ENCODE measurements around the gene TPD52L1. TPM values are rescaled to one million over a fixed set of nuclear protein-coding genes. Genes with fewer than 3 reads are reported as not detected.

TPD52L1 gene
- total and polyA plus RNA-seq, 10 of the 15 experiments (the other 5 are each of a cell fraction or from before 2014, with no cell fraction given) = 0.03 to 2.6 (median 0.16) TPM; not detected in 3

GRCh38 chr6:125170376-125170775 is 16.8 kb downstream of the TPD52L1 start:
- TF ChIP-seq MAX (IDR thresholded peaks at IDR 0.05; ENCODE audit: low read depth, low read length) = no peak
- TF ChIP-seq TCF12 (IDR thresholded peaks at IDR 0.05; ENCODE audit: low read depth, low read length) = no peak
- TF ChIP-seq E4F1 (IDR thresholded peaks at IDR 0.05; ENCODE audit: borderline replicate concordance, partially characterized antibody) = no peak
- no peak for TF ChIP-seq PKNOX1 (IDR thresholded peaks at IDR 0.05)
- no peak for TF ChIP-seq EZH2 (IDR thresholded peaks at IDR 0.05; ENCODE audit: borderline replicate concordance, control insufficient read depth, low read depth, low read length)
- no peak for TF ChIP-seq NR2C1 (IDR thresholded peaks at IDR 0.05)
- TF ChIP-seq, protein P1, sequence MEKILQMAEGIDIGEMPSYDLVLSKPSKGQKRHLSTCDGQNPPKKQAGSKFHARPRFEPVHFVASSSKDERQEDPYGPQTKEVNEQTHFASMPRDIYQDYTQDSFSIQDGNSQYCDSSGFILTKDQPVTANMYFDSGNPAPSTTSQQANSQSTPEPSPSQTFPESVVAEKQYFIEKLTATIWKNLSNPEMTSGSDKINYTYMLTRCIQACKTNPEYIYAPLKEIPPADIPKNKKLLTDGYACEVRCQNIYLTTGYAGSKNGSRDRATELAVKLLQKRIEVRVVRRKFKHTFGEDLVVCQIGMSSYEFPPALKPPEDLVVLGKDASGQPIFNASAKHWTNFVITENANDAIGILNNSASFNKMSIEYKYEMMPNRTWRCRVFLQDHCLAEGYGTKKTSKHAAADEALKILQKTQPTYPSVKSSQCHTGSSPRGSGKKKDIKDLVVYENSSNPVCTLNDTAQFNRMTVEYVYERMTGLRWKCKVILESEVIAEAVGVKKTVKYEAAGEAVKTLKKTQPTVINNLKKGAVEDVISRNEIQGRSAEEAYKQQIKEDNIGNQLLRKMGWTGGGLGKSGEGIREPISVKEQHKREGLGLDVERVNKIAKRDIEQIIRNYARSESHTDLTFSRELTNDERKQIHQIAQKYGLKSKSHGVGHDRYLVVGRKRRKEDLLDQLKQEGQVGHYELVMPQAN (conservative IDR thresholded peaks at IDR 0.05) = no peak
- no peak for TF ChIP-seq LARP7 (IDR thresholded peaks at IDR 0.05)
- no peak for TF ChIP-seq SPI1 (IDR thresholded peaks at IDR 0.05; ENCODE audit: borderline replicate concordance, insufficient read depth, low read depth, low read length)
- TF ChIP-seq CHD2 (IDR thresholded peaks at IDR 0.05; ENCODE audit: borderline replicate concordance, low read depth, low read length) = no peak
- TF ChIP-seq DPF2 (IDR thresholded peaks at IDR 0.05) = no peak
- no peak for TF ChIP-seq SP1 (IDR thresholded peaks at IDR 0.05; ENCODE audit: low read depth, low read length)
- TF ChIP-seq STAT3 (IDR thresholded peaks at IDR 0.05; ENCODE audit: low read depth, low read length) = no peak
- TF ChIP-seq POLR2AphosphoS5 (IDR thresholded peaks at IDR 0.05; ENCODE audit: low read length) = no peak
- TF ChIP-seq RBBP5 (conservative IDR thresholded peaks at IDR 0.05) = no peak
- TF ChIP-seq, protein P2, sequence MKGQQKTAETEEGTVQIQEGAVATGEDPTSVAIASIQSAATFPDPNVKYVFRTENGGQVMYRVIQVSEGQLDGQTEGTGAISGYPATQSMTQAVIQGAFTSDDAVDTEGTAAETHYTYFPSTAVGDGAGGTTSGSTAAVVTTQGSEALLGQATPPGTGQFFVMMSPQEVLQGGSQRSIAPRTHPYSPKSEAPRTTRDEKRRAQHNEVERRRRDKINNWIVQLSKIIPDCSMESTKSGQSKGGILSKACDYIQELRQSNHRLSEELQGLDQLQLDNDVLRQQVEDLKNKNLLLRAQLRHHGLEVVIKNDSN (IDR thresholded peaks at IDR 0.05; ENCODE audit: borderline replicate concordance, extremely low read length, insufficient read depth, low read depth, low read length) = no peak
- no TSS peak for BruUV-seq (replicated peaks)
- H3K36me3 ChIP-seq (ENCODE audit: control insufficient read depth in 2 of 2, insufficient read depth in 2 of 2, low read length in 1 of 2) = no peaks in the 10 kb centered on the region
- H2AFZ ChIP-seq (ENCODE audit: control insufficient read depth, low read depth, low read length) = no peak overlapping the region
- H3K9ac ChIP-seq (ENCODE audit: control insufficient read depth, insufficient read depth, low read length) = no peak overlapping the region
- ChIA-PET CTCF (interaction anchor here (1.4 kb wide), 1 partner anchor 22 kb away, joined by 3 read pairs; no protein-coding TSS in a partner anchor), POLR2A (interaction anchor here (0.5 kb wide), 1 partner anchor 634 kb away, joined by 7 read pairs; no protein-coding TSS in a partner anchor), RAD21 (ENCODE audit: unreplicated experiment) (no interaction called here), SMC1A (ENCODE audit: uncharacterized antibody, unreplicated experiment) (no interaction called here)
- ATAC-seq = no peak
- no peak overlapping the region for H3K4me2 ChIP-seq (ENCODE audit: control insufficient read depth, insufficient read depth)
- no peak overlapping the region for H3K27ac ChIP-seq (ENCODE audit: control insufficient read depth, insufficient read depth)
- WGBS (ENCODE audit: insufficient coverage, insufficient replicate concordance, low lambda C conversion rate, missing lambda C conversion rate) = 78% methylated on average over 1 of the region's 1 CpG
- intact Hi-C loops (cut with micrococcal nuclease; ENCODE audit: unreplicated experiment) (no loop called here), in situ Hi-C loops (cut with MboI) (loop anchor here (25.0 kb wide), 1 partner anchor 592 kb away; no protein-coding TSS in a partner anchor)
- H3K4me3 ChIP-seq = no peak overlapping the region
- no peaks in the 10 kb centered on the region for H3K9me3 ChIP-seq (replicated peaks; ENCODE audit: control insufficient read depth, insufficient read depth, low read length)
- no peaks in the 10 kb centered on the region for H3K79me2 ChIP-seq (ENCODE audit: control insufficient read depth, insufficient read depth, low read length)
- H3K27me3 ChIP-seq (replicated peaks in 1 of 2; ENCODE audit: control insufficient read depth in 2 of 2, insufficient read depth in 2 of 2, low read length in 1 of 2) = no peaks in the 10 kb centered on the region
- no peaks in the 10 kb centered on the region for H4K20me1 ChIP-seq (ENCODE audit: control insufficient read depth, insufficient read depth)
- no peak for DNase-seq (ENCODE audit: low read depth, low spot score)
- no peaks in the 10 kb centered on the region for H3K4me1 ChIP-seq (ENCODE audit: control insufficient read depth, insufficient read depth, low read length)
- no peak for FAIRE-seq

Measured in GM12878 (cell line).